Measurements from ENCODE around the gene ATIC.

Gene ATIC

DNA sequence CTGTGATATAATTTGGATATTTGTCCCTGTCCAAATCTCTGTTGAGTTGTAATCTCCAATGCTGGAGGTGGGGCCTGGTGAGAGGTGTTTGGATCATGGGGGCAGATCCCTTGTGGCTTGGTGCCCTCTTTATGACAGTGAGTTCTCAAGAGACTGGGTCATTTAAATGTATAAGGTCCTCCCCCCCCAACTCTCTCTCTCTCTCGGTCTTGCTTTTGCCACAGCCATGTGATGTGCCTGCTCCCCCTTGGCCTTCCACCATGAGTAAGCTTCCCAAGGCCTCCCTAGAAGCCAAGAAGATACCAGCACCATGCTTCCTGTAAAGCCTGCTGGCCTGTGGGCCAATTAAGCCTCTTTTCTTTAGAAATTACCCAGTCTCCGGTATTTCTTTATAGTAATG, 65.4 kb downstream of the ATIC start:
- DNase-seq = no peak

DNA sequence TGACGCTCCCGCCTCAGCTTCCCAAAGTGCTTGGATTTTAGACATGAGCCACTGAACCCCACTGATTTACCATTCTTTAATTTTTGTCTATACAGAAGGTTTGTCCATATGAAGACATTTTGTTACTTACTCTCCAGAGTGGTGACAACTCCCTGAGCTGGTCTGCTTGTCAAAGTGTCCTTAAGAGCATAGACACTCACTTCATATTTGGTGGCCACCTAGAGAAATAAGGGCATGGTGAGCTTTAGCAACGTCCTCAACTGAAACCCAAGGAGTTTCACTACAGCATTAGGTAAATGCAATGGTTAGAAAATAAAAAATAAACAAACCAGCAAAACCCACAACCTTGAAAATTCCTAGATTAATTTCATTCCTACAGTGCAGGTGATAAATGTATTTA, 66.2 kb downstream of the ATIC start:
- no peak for DNase-seq

DNA sequence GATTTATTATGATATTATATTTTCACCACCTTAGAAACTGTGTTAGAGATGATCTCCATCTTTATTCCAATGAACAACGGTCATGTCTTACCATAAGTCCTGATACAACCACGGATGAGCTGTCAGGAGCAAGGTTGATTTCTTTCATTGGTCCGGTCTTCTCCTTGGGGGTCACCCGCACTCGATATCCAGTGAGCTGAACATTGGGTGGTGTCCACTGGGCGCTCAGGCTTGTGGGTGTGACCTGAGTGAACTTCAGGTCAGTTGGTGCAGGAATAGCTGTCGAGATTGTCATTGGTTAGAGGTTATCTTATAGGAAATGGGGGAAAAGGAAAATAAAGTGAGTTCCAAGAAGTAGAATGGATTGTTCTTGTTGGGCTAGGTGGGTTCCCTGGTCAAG, 67.2 kb downstream of the ATIC start:
- no peak for DNase-seq

DNA sequence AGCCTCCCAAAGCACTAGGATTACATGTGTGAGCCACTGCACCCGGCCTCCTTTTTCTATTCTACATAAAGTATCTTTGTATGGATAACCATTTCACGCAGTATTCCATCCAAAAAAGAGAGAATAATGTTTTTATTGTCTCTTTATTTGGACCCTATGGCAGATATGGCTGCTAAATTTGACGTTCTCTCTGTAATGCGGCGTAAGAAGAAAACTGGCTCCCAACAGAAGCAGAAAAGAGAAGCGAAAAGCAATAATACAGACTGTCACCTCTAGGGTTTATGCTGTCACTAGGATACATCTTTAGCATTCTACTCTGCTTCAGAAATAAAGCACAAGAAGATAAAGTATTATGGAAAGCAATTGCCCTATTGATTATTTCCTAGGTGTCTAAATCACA, 68.1 kb downstream of the ATIC start:
- DNase-seq = no peak

DNA sequence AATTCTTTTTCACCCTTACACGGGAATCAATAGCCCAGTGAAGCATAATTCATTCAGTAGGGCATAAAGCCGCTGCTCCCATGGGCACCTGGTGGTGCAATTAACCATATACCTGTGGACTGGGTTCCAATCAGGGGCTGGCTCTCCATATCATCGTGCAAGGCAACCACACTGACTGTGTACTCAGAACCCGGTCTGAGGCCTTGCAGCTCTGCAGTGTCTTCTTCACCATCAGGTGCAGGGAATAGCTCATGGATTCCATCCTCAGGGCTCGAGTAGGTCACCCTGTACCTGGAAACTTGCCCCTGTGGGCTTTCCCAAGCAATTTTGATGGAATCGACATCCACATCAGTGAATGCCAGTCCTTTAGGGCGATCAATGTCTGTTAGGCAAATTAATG, 68.8 kb downstream of the ATIC start:
- DNase-seq = no peak

DNA sequence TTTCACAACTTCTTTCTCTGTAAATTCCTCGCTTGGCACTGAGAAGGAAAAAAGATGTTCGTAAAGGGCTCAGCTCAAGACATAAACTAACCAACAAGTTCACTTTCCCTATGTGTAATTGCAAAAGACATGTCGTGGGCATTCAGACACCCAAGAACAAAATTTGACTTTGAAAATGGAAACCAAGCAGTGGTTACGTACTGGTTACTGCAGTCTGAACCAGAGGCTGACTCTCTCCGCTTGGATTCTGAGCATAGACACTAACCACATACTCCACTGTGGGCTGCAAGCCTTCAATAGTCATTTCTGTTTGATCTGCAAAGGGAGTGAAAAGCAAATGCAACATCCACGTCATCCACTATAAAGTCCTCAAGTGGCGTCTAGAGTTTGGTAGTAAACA, 70.2 kb downstream of the ATIC start:
- DNase-seq = no peak

DNA sequence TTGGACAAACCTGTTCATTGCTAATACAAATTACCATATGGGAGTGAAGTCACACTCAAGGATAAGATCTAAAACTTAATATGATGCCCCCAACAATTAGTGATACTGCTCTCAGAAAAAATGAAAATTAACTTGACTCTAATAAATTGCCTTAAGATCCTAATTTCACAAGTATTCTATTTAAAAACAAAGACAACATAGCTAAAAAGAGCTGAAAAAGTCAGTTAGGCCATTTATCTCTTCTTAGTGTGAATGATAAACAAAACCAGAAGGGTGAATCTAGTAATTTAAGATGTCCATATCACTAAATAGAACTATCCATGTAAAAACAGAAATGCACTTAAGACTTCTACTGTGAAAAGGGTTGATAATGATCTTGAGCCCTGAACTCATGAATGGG, 70.6 kb downstream of the ATIC start:
- no peak for DNase-seq

DNA sequence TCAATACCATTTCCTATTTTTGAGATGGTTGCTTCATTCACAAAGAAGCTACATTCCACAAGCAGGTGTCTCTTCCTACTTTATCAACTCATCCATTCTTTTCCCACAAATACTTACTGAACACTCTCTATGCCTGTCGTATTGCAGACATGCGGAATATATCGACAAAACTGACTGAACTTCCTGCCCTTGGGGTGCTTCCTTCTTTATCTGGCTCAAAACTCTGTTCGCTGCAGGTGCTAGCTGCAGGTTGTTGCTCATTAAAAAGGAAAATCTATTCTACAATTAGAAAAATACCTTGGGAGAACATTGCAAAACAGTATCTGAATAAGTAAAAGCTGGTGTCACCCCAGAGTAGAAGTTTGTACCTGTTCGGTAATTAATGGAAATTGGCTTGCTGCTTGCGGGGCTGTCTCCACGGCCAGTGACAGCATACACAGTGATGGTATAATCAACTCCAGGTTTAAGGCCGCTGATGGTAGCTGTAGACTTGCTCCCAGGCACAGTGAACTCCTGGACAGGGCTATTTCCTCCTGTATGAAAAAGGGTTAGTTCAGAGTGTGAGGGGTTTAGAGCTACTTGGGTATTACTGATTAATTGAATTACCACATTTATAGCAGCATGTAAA, 71.9 kb downstream of the ATIC start:
- no peak for DNase-seq

DNA sequence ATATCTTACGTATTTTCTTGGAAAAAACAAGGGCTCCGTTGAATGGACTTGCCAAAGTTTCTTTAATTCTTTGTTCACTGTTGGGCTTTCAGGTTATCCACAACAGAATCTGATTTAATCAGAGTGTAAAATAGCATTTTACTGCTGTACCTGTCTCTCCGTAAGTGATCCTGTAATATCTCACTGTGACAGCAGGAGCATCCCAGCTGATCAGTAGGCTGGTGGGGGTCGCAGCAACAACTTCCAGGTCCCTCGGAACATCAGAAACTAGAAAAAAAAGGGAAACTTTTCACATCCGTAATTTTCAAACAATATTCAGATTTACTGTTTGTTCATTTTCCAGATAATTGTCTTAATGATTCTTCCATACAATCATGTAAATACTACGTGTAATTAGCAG, 72.9 kb downstream of the ATIC start:
- no peak for DNase-seq

DNA sequence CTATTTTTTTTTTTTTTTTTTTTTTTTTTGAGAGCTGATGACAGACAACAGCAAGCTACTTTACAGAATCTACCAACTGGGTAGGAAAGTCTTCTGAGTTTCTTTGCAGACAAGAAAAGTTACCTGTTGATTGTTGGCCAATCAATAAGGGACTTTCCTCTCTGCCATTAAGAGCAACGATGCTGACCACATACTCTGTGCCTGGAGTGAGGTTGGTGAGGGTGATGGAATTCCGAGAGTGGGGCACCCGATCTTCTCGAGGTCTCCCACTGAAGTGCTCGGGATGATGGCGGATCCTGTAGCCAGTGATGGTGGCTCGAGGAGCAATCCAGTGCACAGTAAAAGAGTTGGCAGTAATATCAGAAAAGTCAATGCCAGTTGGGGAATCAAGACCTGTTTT, 74.7 kb downstream of the ATIC start:
- no peak for DNase-seq

DNA sequence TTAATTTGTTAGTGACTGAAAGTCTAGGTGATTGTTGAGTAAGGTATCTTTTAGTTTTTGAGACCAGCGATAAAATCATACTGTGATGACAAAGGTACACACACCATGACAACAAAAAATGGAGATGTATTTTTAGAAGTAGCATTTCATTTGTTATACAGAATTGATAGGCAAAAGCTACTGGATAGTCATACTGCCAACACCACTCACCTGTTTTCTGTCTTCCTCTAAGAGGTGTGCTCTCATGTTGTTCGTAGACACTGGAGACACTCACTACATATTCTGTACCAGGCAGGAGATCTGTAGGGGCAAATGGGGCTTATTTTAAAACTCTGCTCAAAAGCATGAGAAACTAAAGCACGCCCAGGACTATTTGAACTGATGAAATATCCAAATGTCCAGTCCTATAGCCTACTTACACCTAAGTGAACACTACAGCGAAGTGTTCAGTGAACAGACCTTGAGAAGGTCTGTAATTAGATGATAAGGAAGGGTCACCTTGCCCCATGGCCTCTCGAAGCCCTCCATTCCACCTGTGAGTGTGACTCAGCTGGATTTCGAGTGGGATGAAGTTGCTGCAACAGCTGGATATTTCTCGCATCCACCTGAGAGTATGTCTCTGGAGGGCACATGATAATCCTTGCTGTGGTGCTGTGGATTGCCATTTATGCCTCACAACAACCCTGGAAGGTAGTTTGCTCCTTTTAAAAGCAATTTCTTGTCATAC, 76.3 kb downstream of the ATIC start:
- DNase-seq = no peak

DNA sequence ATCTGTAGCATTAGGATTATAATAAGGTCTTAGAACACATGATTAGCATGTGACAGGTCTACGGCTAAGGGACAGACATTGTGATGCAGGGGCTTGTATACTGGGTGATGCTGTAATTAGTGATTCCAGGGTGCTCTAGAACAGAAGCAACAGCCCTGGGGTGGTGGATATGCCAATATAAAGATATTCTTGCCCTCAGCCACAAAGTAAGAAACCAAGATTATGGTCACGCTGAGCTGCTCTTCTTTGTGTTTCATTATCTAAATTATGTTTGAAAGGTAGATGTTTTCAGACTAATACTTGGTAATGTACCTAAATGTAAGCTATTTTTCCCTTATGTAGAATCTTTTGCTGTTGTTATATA, 78.7 kb downstream of the ATIC start:
- DNase-seq = no peak

DNA sequence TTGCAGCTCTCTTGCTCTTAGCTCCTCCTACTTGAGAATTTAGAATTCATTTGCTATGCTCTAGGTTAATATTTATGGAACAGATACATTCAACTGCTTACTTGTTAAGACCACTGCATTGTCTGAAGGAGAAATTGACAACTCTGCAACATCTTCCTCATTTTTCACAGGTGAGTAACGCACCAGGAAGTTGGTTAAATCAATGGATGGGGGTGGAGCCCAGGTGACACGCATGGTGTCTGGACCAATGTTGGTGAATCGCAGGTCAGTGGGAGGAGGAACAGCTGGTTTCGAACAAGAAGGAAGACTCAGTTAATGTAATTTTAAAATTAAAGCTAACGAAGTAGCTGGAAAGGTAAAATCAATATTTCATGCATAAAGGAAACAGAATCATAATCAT, 79.7 kb downstream of the ATIC start:
- DNase-seq = no peak

DNA sequence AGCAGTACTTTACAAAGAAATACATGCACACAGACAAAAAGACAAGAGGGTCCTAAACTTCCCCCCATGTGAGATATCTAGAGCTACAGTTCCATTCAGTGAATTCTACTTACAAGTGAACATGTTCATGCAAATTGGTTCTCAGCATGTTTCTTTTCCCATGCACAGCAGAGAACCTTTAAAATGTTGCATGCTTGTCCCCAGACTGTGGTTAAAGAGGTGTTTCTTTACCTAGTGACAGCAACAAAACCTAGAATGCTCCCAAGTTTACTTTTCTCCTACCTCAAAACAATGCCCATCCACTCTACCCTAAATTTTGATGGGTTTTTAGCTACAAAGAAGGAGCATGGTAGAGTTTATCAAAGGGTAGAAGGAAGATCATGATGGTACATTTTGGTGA, 80.3 kb downstream of the ATIC start:
- no peak for DNase-seq

DNA sequence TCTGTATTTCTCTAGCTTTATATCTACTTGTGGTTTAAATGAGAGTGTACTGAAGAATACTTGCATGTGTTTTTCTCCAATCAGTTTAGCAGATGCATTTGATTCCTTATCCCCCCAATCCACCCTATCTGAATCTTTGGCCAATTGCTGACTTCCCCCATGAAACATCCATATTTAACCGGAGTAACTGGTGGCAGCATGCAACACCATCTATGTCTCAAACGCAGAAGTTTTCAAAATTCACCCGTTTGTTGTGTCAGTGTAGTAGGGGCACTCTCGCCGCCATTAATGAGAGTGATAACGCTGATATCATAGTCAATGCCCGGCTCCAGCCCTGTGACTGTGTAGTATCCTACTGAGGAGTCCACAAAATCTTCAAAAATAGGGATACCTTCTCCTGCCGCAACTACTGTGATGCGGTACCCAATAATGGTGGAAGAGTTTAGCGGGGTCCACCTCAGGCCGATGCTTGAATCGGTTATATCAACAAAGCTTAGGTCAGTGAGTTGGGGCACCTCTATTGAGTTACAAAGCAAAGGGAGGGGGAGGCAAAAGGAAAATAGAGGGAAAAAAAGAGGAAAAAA, 80.9 kb downstream of the ATIC start:
- no peak for DNase-seq

DNA sequence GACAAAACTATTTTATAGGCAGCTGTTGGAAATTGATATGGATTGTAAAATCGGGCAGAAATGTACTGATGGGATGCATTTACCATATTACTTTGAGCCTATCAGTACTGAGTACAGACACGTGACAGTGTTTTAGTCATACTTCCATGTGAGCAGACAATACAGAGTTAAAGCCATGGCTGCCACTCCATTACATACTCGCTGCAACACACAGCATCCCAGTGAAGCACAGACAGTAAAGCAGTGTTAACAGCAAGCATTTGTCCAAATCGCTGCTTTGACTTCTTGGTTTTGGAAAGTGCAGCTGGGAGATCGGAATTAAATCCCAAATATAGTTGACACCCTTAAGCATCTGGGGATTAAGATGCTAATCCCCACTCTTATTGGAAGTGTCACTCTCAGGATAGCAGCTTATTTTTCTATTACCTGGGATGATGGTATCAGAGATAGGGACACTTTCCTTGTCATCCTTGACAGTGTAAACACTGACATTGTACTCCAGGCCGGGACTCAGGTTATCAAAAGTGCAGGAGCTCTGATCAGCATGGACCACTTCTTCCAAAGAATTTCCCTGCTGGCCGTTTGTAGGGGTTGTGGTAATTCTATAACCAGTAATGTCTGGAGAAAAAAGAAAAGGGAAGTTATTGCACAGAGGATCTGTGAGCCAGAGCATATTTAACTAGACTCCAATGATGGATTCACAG, 82.4 kb downstream of the ATIC start:
- no peak for DNase-seq

DNA sequence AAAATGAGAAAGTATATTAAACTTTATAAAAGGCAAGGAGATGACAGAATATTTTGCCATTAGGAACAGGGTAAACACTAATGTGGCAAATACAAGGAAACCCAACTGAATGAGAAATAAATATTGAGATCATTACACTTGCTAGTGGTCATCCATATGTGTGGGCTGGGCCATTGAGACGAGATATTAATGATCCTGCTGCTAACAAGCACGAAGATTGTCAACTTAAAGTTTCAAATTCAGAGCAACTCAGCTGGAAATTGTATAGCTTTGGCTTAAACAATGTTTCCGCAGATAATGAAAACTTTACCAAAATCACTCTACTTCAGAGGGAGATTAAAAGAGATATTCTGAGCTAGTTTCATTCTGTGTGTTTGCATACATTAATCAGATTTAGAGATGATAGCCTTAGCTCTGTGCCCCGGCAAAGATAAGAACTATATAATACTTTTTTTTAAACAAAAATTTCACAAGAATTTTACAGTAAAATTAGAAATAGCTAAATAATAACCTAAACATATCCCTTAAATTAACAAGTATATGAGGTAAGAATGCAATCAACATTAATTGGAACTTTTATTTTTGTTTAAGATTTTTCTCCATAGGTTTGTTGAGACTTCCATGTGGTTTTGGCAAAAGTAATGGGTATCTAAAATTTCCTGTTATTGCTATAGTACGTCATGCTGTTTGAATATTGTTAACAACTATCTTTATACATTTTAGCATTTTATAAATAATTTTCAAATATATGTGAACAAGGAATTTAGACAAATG, 84.0 kb downstream of the ATIC start:
- no peak for DNase-seq

DNA sequence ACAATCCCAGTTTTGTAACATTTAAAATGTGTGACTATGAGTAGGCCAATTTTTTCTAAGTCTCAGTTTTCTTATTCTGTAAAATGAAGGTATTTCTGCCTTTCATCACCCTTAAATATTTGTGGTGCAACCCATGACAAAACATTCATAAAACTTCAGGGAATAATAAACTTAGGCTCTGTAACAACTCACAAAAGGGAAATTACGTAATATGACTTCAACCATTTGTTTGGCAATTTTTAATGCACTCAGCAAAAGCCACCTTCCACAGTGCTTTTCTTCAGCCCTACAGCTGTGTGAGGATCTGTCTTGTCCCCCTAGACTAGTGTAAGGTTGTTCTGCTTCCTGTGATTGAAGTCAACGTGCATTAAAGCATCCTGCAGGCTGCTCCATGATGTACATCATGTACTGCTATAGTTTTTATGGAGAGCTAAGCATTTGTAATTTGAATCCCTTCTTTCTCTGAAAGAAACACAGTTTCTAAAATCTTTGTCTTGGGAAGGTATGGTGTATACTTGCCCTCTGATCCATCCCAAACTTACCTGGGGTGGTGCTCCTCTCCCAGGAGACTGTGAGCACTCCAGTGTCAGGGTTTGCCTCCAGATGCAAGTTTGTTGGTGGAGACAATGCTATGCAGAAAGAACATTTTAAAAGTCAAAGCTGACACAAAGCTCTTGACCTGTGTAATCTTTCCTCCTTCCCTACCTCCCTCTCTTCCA, 84.9 kb downstream of the ATIC start:
- DNase-seq = no peak

DNA sequence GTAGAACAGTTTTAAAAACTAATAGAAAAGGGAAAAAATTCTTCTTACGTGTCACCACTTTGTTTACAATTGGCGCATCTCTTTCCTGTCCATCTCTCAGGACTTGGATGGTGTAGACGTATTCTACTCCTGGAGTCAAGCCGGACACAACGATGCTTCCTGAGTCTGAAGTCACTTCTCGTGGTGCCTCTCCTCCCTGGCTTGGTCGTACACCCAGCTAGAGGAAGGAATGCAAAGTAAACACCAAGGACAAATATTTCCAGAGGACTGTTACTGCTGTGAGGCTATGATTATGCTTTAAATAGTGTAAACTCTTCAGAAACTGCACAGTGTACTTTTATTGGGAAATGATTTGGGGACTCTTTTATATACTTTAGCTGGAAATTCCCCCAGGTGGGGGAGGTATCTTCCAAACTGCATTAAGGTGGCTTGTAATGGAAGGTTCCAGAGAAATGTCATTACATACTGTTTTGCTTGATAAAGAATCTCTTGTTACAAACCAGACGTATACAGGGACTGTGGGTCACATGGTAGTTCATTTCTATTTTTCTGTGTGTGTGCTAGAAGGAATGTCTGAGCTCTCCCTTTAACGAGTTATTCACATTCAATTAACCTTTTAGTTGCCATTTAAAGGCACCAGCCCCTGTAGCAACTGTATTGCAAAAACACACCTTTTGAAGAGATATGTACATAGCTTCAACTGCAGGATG, 85.9 kb downstream of the ATIC start:
- DNase-seq = no peak

DNA sequence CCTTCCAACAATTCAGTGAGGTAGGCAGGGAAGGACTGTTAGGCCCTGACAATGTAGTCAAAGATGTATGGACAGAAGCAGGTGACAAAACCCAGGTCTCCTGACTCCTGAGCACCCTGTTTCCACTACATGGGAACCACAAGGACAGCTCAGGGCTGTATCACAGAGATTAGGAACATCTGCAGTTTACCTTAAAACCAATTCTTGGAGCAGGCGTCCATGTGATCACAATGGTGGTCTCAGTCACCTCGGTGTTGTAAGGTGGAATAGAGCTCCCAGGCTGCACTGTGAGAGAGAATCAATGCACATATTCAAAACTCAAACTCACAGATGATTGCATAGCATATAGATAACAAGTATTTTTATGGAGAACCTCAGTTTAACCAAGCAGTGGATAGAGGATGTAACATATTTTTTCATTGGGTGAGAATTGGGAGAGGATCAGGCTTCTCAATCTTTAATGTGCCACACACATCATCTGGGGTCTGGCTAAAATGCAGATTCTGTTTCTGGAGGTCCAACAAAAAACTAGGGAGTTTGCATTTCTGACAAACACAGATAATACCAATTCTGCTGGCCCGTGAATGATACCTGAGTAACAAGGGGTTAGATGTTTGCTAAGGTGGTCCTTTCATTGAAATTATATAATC, 87.3 kb downstream of the ATIC start:
- DNase-seq = no peak

All from stimulated activated CD4-positive, alpha-beta T cell treated with anti-CD3 and anti-CD28 coated beads, Interleukin-4, amount 100 ng/mL, for 4 hours (primary cell).